ENCODE data around the gene ANKRD12.

GRCh38 chr18:9140381-9140780 is 3.8 kb downstream of the ANKRD12 start:
- TF ChIP-seq, protein P1, sequence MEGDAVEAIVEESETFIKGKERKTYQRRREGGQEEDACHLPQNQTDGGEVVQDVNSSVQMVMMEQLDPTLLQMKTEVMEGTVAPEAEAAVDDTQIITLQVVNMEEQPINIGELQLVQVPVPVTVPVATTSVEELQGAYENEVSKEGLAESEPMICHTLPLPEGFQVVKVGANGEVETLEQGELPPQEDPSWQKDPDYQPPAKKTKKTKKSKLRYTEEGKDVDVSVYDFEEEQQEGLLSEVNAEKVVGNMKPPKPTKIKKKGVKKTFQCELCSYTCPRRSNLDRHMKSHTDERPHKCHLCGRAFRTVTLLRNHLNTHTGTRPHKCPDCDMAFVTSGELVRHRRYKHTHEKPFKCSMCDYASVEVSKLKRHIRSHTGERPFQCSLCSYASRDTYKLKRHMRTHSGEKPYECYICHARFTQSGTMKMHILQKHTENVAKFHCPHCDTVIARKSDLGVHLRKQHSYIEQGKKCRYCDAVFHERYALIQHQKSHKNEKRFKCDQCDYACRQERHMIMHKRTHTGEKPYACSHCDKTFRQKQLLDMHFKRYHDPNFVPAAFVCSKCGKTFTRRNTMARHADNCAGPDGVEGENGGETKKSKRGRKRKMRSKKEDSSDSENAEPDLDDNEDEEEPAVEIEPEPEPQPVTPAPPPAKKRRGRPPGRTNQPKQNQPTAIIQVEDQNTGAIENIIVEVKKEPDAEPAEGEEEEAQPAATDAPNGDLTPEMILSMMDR (IDR thresholded peaks at IDR 0.05) = no peak
- no peak for TF ChIP-seq ZFX (IDR thresholded peaks at IDR 0.05; ENCODE audit: borderline replicate concordance)

All from 22Rv1 (cell line).